Measurements from ENCODE around the gene HTT.

- TF ChIP-seq POLR2A (IDR thresholded peaks at IDR 0.05; ENCODE audit: low read length) = no peak
- no peak for TF ChIP-seq GATA1 (IDR thresholded peaks at IDR 0.05; ENCODE audit: low read depth, low read length)
These were observed 47.9 kb upstream of the HTT start for GRCh38 chr4:3026540-3026939.
